ENCODE measurements around the gene RAD51. TPM values are rescaled to one million over a fixed set of nuclear protein-coding genes. Genes with fewer than 3 reads are reported as not detected.
A peak's percentile ranks its signal among the peaks of the same experiment; 100 is the strongest.

Gene RAD51
- total RNA-seq, 1 donor from 2014 or later = 70.3 TPM

GRCh38 chr15:40769274-40770146 is 74.5 kb downstream of the RAD51 start, which contains the start of gene C15orf62:
TSS of gene C15orf62 (plus strand) at chr15:40769980. CDS start at chr15:40770496, 516 bp downstream.
- H3K36me3 Mint-ChIP-seq (ENCODE audit: low read depth) = peaks cover 17% of the 10 kb centered on the region
- peaks cover 29% of the 10 kb centered on the region for H3K4me1 Mint-ChIP-seq
- H3K27me3 Mint-ChIP-seq = no peaks in the 10 kb centered on the region
- H3K9me3 Mint-ChIP-seq = no peaks in the 10 kb centered on the region
- peak; percentile 79 for DNase-seq
- intact Hi-C loops (cut with micrococcal nuclease) = loop anchor here (10.0 kb wide), 2 partner anchors 175 to 205 kb away; partner anchors contain the start of genes CCDC32, KNL1 and RPUSD2
- H3K27ac Mint-ChIP-seq = peak within 1 kb of the TSS; percentile 83
- peak within 1 kb of the TSS; percentile 63 for H3K4me3 Mint-ChIP-seq

- Mint-ChIP-seq H3K4me3 (peak overlapping the region; percentile 63), H3K27me3 (no peaks in the 10 kb centered on the region), H3K4me1 (peaks cover 24% of the 10 kb centered on the region), H3K36me3 (ENCODE audit: low read depth) (peaks cover 21% of the 10 kb centered on the region), H3K9me3 (no peaks in the 10 kb centered on the region), H3K27ac (peak overlapping the region; percentile 83)
- intact Hi-C loops (cut with micrococcal nuclease) = no loop called here
- no peak for DNase-seq
Observed at GRCh38 chr15:40770147-40770721, 75.3 kb downstream of the RAD51 start.

GRCh38 chr15:40771242-40771641 is 76.3 kb downstream of the RAD51 start:
- H3K4me3 Mint-ChIP-seq = no peak overlapping the region
- peaks cover 24% of the 10 kb centered on the region for H3K36me3 Mint-ChIP-seq (ENCODE audit: low read depth)
- intact Hi-C loops (cut with micrococcal nuclease) = no loop called here
- DNase-seq = no peak
- peaks cover 17% of the 10 kb centered on the region for H3K4me1 Mint-ChIP-seq
- no peak overlapping the region for H3K27ac Mint-ChIP-seq
- H3K9me3 Mint-ChIP-seq = no peaks in the 10 kb centered on the region
- no peaks in the 10 kb centered on the region for H3K27me3 Mint-ChIP-seq

- no peaks in the 10 kb centered on the region for H3K9me3 Mint-ChIP-seq
- DNase-seq = no peak
- intact Hi-C loops (cut with micrococcal nuclease) = no loop called here
- no peak overlapping the region for H3K4me3 Mint-ChIP-seq
- H3K36me3 Mint-ChIP-seq (ENCODE audit: low read depth) = peaks cover 30% of the 10 kb centered on the region
- H3K4me1 Mint-ChIP-seq = peaks cover 23% of the 10 kb centered on the region
- no peaks in the 10 kb centered on the region for H3K27me3 Mint-ChIP-seq
- H3K27ac Mint-ChIP-seq = no peak overlapping the region
Observed at GRCh38 chr15:40772014-40772413, 77.0 kb downstream of the RAD51 start.

DNA sequence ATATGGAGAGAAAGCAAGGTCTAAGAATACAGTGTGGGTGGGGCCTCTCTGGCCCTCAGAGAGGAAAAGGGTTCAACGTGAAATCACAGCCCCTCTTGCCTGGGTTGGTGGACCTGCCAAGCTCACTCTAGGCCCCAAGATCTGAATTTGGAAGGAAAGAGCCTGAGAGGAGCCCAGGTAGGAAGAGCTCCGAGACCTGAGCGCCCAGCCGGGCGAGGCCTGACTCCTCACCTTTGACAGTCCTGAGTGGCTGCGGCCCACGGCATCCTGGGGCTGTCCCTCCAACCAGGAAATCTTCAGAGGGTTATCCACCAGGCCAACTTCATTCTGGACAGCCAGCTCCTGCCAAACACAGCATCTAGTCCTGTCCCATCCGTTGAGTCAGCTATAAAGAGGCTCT is 78.5 kb downstream of the RAD51 start:
- Mint-ChIP-seq H3K36me3 (ENCODE audit: low read depth) (peaks cover 24% of the 10 kb centered on the region), H3K27ac (no peak overlapping the region), H3K9me3 (no peaks in the 10 kb centered on the region), H3K4me3 (no peak overlapping the region), H3K4me1 (peaks cover 25% of the 10 kb centered on the region), H3K27me3 (no peaks in the 10 kb centered on the region)
- no peak for DNase-seq
- intact Hi-C loops (cut with micrococcal nuclease) = no loop called here

DNA sequence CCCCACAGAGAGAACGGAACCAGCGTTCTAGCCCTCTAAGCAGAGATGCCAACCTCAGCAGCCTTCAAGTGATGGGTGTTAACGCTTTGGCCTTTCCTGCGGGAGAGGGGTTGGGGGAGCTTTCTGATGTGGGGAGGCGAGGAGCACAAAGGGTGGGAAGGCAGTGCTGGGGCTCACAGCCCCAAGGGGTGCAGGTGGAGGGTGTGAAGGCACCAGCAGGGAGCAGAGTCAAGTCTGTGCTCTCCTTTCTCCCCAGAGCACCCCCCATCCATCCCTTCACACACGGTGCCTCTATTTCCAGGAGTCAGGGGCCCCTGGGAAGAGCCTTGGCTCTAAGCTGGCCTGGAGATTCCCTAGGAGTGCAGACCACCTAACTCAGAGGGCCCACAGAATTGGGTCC is 78.9 kb downstream of the RAD51 start:
- Mint-ChIP-seq H3K9me3 (no peaks in the 10 kb centered on the region), H3K36me3 (ENCODE audit: low read depth) (peaks cover 25% of the 10 kb centered on the region), H3K27ac (no peak overlapping the region), H3K4me3 (no peak overlapping the region), H3K4me1 (peaks cover 22% of the 10 kb centered on the region), H3K27me3 (no peaks in the 10 kb centered on the region)
- no peak for DNase-seq
- intact Hi-C loops (cut with micrococcal nuclease) = no loop called here

GRCh38 chr15:40775007-40775406 is 80.0 kb downstream of the RAD51 start:
- H3K4me1 Mint-ChIP-seq = peaks cover 13% of the 10 kb centered on the region
- no peak for DNase-seq
- intact Hi-C loops (cut with micrococcal nuclease) = no loop called here
- no peaks in the 10 kb centered on the region for H3K9me3 Mint-ChIP-seq
- no peak overlapping the region for H3K4me3 Mint-ChIP-seq
- no peaks in the 10 kb centered on the region for H3K27me3 Mint-ChIP-seq
- peaks cover 29% of the 10 kb centered on the region for H3K36me3 Mint-ChIP-seq (ENCODE audit: low read depth)
- H3K27ac Mint-ChIP-seq = no peak overlapping the region

DNA sequence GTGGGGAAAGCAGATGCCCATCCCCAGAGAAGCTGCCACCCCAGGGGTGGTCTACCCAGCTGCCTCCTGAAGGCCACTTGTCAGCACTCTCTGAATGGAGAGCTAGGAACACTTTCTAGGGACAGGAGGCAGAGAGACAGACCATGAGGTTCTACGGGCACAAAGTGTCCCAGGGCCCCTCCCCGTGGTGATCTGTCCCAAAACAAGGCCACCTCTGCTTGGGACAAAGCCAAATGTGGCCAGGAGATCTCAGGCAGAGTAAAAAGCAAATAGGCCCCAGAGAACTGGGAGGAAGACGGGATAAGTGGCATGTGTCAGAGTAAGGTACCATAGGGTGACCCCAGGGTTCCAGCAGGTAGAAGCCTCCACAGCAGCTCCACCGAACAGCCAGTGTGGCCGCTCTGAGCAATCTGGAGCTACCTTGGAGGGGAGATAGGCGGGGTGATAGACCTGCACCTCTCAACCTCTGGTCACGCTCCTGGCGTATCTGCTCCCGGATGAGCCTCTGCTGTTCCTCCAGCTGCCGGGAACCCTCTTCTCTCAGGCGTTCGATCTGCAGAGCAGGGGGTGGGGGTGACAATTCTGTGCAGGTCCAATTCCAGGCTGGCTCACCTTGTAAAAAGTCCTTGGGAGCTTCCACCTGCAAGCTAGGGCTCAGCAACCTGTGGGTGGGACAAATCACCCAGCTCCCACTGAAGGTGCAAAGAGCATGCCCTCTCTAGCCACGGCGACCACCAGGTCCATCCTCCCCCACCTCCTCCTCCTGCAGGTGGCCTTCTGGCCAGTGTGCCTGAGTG is 81.0 kb downstream of the RAD51 start:
- Mint-ChIP-seq H3K4me1 (peaks cover 10% of the 10 kb centered on the region), H3K36me3 (ENCODE audit: low read depth) (peaks cover 31% of the 10 kb centered on the region), H3K27me3 (no peaks in the 10 kb centered on the region), H3K9me3 (no peaks in the 10 kb centered on the region), H3K4me3 (no peak overlapping the region), H3K27ac (no peak overlapping the region)
- DNase-seq = no peak
- intact Hi-C loops (cut with micrococcal nuclease) = no loop called here

GRCh38 chr15:40776537-40777141 is 81.7 kb downstream of the RAD51 start:
- no peak overlapping the region for H3K27ac Mint-ChIP-seq
- peaks cover 10% of the 10 kb centered on the region for H3K4me1 Mint-ChIP-seq
- H3K4me3 Mint-ChIP-seq = no peak overlapping the region
- peaks cover 29% of the 10 kb centered on the region for H3K36me3 Mint-ChIP-seq (ENCODE audit: low read depth)
- intact Hi-C loops (cut with micrococcal nuclease) = no loop called here
- no peaks in the 10 kb centered on the region for H3K27me3 Mint-ChIP-seq
- no peaks in the 10 kb centered on the region for H3K9me3 Mint-ChIP-seq
- DNase-seq = peak; percentile 66

Other genes with a start within 250 kb of the RAD51 start
- gene CHST14, start 224.2 kb upstream of the RAD51 start, total RNA-seq = 9.0 and 9.7 TPM in 2 replicates
- gene CCDC32, start 130.1 kb upstream of the RAD51 start, total RNA-seq = 29.9 and 33.5 TPM in 2 replicates
- 19.3 and 20.5 TPM in 2 replicates for gene RPUSD2, start 125.9 kb upstream of the RAD51 start, total RNA-seq
- 25.3 and 25.6 TPM in 2 replicates for gene KNL1, start 100.9 kb upstream of the RAD51 start, total RNA-seq
- 36.1 and 38.9 TPM in 2 replicates for gene RMDN3, start 60.1 kb downstream of the RAD51 start, total RNA-seq
- gene GCHFR, start 68.9 kb downstream of the RAD51 start, total RNA-seq = 34.7 and 37.2 TPM in 2 replicates
- 0.43 and 0.51 TPM in 2 replicates for gene C15orf62, start 74.8 kb downstream of the RAD51 start, total RNA-seq
- gene ZFYVE19, start 111.9 kb downstream of the RAD51 start, total RNA-seq = 35.6 and 37.6 TPM in 2 replicates
- gene DNAJC17, start 112.3 kb downstream of the RAD51 start, total RNA-seq = 53.8 and 54.3 TPM in 2 replicates
- not detected in 2 replicates for gene PPP1R14D, start 133.5 kb downstream of the RAD51 start, total RNA-seq
- gene SPINT1, start 148.9 kb downstream of the RAD51 start, total RNA-seq = 11.3 and 12.9 TPM in 2 replicates
- 1.0 and 1.5 TPM in 2 replicates for gene RHOV, start 179.1 kb downstream of the RAD51 start, total RNA-seq
- 11.2 and 11.3 TPM in 2 replicates for gene VPS18, start 199.3 kb downstream of the RAD51 start, total RNA-seq
- gene DLL4, start 234.2 kb downstream of the RAD51 start, total RNA-seq = 0.33 TPM in 1 of 2 replicates, not detected in the other